GM18498 (cell line): Measurements from ENCODE around the gene CTNND2.

Source experiments
- ATAC-seq: cut with Tn5 transposase; IDR thresholded peaks from one replicate; pipeline ENCODE4 v1.9.1; 2021; ENCODE audit warnings: mild to moderate bottlenecking, moderate library complexity; ENCODE audit not compliant: unreplicated experiment

Gene CTNND2

GRCh38 chr5:11397549-11397948, 506.7 kb downstream of the CTNND2 start:
- no peak for ATAC-seq

GRCh38 chr5:11396917-11397316, 507.3 kb downstream of the CTNND2 start:
- ATAC-seq, result no peak

- ATAC-seq, result no peak
Measured at GRCh38 chr5:11394933-11395332, 509.3 kb downstream of the CTNND2 start.

- no peak for ATAC-seq
Measured at GRCh38 chr5:11390291-11390767, 513.9 kb downstream of the CTNND2 start.

- no peak for ATAC-seq
Measured at GRCh38 chr5:11387382-11387781, 516.9 kb downstream of the CTNND2 start.

- no peak for ATAC-seq
Measured at GRCh38 chr5:11386398-11386797, 517.8 kb downstream of the CTNND2 start.

GRCh38 chr5:11385901-11386293, 518.3 kb downstream of the CTNND2 start:
- ATAC-seq, result no peak

- ATAC-seq, result no peak
Measured at GRCh38 chr5:11385251-11385900, 518.9 kb downstream of the CTNND2 start.

- no peak for ATAC-seq
Measured at GRCh38 chr5:11384441-11385250, 519.6 kb downstream of the CTNND2 start.

GRCh38 chr5:11383506-11384095, 520.6 kb downstream of the CTNND2 start:
- ATAC-seq, result no peak

- ATAC-seq, result no peak
Measured at GRCh38 chr5:11378461-11378860, 525.8 kb downstream of the CTNND2 start.

- ATAC-seq, result no peak
Measured at GRCh38 chr5:11377896-11378295, 526.4 kb downstream of the CTNND2 start.

- ATAC-seq, result no peak
Measured at GRCh38 chr5:11372191-11372590, 532.1 kb downstream of the CTNND2 start.

- ATAC-seq, result no peak
Measured at GRCh38 chr5:11371021-11371420, 533.2 kb downstream of the CTNND2 start.

GRCh38 chr5:11364531-11364930, 539.7 kb downstream of the CTNND2 start:
- no peak for ATAC-seq

- no peak for ATAC-seq
Measured at GRCh38 chr5:11363631-11364178, 540.5 kb downstream of the CTNND2 start.

GRCh38 chr5:11361768-11362167, 542.5 kb downstream of the CTNND2 start:
- ATAC-seq, result no peak

- ATAC-seq, result no peak
Measured at GRCh38 chr5:11357928-11358327, 546.3 kb downstream of the CTNND2 start.

- no peak for ATAC-seq
Measured at GRCh38 chr5:11355491-11355890, 548.8 kb downstream of the CTNND2 start.

- no peak for ATAC-seq
Measured at GRCh38 chr5:11346336-11346735, 557.9 kb downstream of the CTNND2 start.

GRCh38 chr5:11335881-11336760, 568.1 kb downstream of the CTNND2 start:
- ATAC-seq, result no peak
